GM19023 (cell line): ENCODE results near the gene PHF21A.
"Not testable (repeated sequence)": the region's sequence is repeated elsewhere in the genome, so short reads cannot be mapped to it uniquely, and the experiment has no call there.

Source experiments
- ATAC-seq: cut with Tn5 transposase; IDR thresholded peaks from one replicate; pipeline ENCODE4 v1.9.1; 2021; ENCODE audit warnings: mild to moderate bottlenecking, moderate library complexity; ENCODE audit not compliant: unreplicated experiment

The PHF21A gene

GRCh38 chr11:45906965-45907611 lies 214.2 kb downstream of the PHF21A start, which contains the start of gene FREY1:
Gene FREY1, minus strand, starts transcription at chr11:45907271. Its CDS starts 26 bp downstream, at chr11:45907245.
- no peak for ATAC-seq

- ATAC-seq: no peak
These were observed 215.1 kb downstream of the PHF21A start for GRCh38 chr11:45906096-45906682.

DNA sequence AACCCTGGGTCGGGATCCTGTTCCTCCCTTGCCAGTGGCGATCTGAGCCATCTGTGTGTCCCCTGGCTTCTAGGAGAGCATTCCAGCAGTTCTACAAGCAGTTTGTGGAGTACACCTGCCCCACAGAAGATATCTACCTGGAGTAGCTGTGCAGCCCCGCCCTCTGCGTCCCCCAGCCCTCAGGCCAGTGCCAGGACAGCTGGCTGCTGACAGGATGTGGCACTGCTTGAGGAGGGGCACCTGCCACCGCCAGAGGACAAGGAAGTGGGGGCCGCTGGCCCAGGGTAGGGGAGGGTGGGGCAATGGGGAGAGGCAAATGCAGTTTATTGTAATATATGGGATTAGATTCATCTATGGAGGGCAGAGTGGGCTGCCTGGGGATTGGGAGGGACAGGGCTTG lies 215.7 kb downstream of the PHF21A start:
- ATAC-seq: not testable (repeated sequence)

DNA sequence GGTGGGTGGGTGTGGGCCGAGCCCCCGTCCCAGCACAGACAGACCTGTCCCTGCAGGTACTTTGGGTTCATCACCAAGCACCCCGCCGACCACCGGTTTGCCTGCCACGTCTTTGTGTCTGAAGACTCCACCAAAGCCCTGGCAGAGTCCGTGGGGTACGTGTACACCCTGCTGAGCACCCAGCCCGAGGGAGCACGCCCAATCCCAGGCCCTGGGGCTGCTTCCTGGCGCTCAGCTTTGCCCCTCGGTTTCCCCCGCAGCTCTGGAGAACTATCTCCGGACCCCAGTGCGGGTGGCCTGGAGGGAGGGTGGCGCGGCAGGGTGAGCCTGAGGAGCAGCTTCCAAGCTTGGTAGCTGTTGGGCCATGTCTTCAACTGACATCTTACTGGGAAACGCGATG lies 216.2 kb downstream of the PHF21A start:
- no peak for ATAC-seq

DNA sequence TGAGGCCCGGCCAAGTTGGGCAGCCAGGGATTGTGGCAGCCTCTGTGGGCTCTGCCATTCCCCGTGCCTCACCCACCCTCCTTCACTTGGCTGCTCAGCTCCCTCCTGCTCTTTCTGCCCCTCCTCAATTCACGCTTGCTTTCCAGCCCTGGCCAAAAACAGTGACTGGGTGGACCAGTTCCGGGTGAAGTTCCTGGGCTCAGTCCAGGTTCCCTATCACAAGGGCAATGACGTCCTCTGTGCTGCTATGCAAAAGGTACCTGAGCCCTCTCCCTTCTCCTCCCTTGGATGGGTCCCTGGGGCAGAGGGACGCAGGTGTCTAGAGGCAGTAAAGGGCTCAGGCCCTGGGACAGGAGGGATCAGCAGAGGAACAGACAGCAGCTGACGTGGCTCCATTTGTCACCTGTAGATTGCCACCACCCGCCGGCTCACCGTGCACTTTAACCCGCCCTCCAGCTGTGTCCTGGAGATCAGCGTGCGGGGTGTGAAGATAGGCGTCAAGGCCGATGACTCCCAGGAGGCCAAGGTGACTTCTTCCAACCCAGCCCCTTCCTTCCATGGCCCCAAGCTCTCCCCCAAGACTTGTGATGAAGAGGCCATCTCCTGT lies 216.8 kb downstream of the PHF21A start:
- ATAC-seq: no peak

DNA sequence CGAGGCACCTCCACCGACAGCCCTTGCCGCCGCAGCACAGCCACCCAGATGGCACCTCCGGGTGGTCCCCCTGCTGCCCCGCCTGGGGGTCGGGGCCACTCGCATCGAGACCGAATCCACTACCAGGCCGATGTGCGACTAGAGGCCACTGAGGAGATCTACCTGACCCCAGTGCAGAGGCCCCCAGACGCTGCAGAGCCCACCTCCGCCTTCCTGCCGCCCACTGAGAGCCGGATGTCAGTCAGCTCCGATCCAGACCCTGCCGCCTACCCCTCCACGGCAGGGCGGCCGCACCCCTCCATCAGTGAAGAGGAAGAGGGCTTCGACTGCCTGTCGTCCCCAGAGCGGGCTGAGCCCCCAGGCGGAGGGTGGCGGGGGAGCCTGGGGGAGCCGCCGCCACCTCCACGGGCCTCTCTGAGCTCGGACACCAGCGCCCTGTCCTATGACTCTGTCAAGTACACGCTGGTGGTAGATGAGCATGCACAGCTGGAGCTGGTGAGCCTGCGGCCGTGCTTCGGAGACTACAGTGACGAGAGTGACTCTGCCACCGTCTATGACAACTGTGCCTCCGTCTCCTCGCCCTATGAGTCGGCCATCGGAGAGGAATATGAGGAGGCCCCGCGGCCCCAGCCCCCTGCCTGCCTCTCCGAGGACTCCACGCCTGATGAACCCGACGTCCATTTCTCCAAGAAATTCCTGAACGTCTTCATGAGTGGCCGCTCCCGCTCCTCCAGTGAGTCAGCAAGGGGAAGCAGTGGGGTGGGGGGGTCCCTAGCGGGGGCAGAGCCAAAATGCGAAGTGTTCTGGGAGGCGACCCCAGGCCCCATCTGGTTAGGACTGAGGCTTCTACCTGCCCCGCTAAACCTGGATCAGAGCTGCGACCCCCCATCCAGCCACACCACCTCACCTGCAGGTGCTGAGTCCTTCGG lies 218.5 kb downstream of the PHF21A start:
- ATAC-seq: no peak

GRCh38 chr11:45901626-45902025 lies 219.6 kb downstream of the PHF21A start:
- no peak for ATAC-seq

DNA sequence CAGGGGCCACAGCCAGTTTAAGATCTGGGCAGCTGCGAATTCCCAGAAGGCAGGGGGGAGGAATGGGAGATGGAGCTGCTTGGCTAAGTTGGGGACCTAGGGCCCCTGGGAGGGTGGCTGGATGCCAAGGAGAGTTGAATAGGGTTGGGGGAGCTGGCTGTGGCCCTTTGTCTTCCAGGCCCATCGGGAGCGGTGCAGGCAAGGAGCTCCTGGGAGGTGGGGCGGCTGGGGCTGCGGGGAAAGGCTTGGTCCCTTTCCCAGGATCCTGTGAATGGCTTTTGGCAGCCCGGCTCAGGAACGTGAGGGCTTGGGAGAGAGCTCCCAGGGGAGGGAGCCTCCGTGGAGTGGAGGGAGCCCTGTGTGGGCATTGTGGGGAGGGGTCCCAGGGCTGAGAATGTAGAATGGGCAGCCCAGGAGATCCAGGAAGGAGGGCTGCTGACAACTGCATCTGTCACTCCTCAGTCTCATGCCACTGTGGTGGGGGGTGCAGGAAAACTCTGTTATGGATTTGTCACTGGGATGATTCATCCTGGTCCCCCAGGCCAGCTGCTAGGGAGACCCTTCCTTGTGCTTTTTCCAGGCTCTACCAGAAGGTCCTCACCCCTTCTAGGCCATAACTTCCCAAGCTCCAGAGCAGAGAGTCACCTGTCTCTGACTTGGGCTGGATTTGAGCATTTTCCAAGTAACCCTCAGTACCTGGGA lies 220.2 kb downstream of the PHF21A start:
- no peak for ATAC-seq

- not testable (repeated sequence) for ATAC-seq
These were observed 221.0 kb downstream of the PHF21A start for GRCh38 chr11:45900175-45900800.

DNA sequence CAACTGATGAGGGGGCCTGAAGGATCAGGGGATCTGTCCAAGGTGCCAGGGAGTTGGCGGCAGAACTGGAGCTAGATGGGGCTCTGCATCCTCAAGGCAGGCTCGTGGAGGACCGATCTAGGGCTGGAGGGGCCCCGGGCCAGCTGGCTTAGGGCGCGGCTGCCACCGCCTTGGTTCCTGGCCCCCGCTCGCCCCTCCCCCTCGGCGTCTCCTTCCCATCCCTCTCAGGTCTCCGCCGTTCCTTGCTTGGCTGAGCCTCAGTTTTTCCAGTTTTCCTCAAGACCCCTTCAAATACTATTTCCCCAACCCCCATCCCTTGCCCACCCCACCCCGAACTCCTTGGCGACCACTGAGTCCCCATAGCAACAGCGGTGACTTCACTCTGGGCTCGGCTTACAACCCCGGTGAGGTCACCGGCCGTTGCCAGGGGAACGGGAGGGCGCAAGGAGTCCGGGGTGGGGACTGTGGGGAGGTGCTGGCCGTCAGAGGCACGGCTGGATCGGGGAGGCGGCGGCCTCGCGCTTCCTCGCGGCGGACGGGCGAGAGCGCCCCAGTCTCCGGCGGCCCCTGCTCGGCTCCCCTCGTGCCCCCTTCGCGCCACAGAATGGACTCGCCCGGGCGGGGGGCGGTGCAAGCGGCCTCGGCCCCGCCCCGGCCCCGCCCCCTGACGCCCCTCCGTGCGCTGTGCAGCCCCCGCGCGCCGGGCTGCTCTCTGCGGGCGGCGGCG lies 221.6 kb downstream of the PHF21A start:
- peak; percentile 65 for ATAC-seq

DNA sequence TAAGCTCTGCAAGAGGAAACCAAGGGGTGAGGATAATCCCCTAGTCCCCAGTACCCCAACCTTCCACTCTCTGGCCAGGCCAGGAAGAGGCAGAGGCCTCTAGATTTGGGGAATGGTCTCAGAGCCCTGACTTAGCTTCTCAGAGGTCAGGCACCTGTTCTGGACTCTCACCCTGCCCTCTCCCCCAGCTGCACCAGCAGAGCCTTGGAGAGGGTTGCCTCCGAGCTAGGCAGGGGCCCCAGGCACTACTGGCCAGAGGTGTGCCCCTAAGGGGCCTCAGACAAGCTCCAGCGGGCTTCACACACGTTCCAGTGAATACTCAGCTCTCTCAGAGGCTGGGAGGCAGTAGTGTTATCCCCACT lies 222.2 kb downstream of the PHF21A start:
- ATAC-seq: no peak

DNA sequence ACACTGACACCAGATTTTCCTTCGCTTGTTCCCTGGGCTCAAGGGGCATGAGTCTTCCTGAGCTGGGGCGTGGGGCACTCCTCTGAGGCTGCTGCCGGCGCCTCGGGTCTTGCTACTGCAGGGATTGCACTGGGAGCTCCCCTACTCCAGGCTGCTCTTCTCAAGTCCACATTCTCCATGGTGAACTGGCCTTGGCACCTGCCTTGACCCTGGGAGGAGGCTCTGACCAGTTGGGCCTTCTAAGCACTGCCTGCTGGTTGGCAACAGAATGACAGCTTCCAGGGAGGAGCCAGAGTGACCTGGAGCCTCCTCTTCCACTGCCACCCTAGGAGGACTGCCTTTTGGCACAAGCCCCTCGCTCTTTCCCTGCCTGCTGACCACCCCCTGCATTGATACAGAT lies 223.7 kb downstream of the PHF21A start:
- ATAC-seq: no peak

DNA sequence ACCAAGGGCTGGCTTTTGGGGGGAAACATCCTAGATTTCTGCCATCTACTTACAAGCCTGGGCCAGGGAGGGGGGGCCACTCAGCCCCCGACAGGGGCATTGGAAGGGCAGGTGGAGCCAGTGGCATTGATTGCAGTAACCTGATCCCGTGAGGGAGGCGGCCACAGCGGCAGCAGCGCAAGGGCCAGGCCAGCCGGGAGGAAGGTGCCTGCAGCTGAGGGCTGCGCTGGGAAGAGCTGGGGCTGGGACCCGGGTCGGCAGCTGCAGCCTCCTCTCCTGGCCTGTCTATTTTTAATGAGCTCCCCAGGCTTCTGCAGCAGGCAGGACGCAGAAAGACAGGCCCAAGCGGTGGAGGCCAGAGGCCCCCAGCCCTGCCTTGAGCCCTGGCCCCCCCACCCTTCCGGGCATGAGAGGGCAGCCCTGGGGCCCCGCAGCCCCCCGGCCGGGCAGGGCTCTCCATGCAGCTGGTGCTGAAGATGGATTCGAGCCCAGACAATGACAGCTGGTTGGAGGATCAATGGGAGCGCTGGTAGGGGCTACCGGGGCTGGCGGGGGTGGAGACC lies 224.8 kb downstream of the PHF21A start:
- ATAC-seq: no peak

DNA sequence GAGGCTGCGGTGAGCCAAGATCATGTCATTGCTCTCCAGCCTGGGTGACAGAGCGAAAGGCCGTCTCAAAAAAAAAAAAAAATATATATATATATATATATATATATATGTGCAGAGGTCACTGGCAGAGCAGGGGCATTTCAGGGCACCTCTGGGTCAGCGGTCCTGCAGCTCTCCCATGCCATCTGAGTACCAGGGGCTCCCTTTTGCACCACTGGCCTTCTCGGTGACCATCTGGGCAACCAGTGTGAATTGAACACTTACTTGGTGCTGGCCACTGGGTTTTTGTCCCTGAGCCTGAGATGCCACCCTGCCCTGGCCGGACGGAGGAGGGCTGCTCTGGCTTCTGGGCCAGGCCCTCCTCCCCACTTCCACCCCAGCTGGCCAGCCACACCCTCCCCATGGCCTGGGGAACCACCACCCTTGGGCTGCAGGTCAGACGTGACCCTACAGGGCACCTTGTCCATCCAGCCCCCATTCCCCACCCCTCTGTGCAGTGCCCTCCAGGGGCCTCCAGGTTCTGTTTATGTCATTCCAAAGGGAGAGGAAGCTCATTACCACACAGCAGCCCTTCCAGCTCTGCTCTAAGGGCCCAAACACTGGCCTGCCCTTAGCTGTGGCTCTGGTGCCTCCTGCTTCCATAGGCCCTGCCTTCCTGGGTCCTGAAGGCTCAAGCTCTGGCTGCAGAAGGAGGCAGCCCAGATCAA lies 225.5 kb downstream of the PHF21A start:
- no peak for ATAC-seq

DNA sequence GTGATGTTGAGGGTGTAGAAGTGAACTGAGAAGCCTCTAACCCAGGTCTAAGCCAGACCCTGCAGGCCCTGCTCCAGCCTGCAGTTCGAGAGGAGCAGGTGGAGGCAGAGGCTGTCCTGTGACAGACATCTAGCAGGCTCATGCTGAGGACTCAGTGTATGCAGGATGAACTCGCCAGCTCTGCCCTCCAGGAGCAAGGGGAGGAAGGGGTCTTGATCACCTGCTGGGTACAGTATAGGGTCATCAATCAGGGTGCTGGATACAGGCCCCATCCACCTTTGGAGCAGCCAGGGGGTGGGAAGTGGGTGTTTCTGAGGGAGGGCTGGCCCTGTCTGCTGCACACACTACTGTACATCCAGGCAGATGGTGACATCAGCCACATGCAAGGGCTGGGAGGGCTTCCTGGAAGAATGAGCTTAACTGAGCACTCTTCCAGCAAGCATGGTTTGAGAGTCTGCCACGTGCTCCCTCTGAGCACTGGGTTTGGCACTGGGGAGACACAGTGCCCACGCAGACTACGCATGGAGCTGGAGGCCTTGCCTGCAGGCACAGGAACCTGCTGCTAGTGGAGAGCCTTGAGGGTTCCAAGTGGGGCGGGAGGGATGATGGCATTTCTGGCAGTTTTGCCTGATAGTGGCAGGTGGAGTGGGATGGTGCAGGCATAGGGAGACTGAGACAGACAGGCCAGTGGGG lies 226.6 kb downstream of the PHF21A start:
- ATAC-seq: no peak

DNA sequence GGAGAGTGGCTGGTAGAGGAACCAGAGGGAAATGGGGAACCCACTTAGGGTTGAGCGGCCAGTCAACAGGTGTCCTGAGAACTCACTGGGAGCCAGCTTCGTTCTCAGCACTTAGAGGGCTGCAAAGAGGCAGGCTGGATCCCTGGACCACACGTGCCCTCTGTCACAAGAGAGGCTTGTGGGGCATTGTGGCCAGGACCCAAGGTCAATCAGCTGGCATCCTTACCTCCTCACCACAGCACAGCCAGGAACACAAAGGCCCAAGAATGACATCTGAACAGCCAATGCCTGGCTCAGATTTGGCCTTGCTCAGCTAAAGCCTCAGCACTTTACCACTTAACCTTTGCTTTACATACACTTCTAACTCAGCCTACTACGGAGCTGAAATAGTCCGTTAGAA lies 228.4 kb downstream of the PHF21A start:
- ATAC-seq: no peak

GRCh38 chr11:45890886-45891550 lies 230.2 kb downstream of the PHF21A start:
- ATAC-seq: no peak

- no peak for ATAC-seq
These were observed 231.3 kb downstream of the PHF21A start for GRCh38 chr11:45889966-45890365.
